ENCODE data around the gene ACAP3. TPM values are rescaled to one million over a fixed set of nuclear protein-coding genes. Genes with fewer than 3 reads are reported as not detected.

ACAP3 gene
- total RNA-seq, 4 donors from 2014 or later: 78.1 to 156 (median 110) TPM

DNA sequence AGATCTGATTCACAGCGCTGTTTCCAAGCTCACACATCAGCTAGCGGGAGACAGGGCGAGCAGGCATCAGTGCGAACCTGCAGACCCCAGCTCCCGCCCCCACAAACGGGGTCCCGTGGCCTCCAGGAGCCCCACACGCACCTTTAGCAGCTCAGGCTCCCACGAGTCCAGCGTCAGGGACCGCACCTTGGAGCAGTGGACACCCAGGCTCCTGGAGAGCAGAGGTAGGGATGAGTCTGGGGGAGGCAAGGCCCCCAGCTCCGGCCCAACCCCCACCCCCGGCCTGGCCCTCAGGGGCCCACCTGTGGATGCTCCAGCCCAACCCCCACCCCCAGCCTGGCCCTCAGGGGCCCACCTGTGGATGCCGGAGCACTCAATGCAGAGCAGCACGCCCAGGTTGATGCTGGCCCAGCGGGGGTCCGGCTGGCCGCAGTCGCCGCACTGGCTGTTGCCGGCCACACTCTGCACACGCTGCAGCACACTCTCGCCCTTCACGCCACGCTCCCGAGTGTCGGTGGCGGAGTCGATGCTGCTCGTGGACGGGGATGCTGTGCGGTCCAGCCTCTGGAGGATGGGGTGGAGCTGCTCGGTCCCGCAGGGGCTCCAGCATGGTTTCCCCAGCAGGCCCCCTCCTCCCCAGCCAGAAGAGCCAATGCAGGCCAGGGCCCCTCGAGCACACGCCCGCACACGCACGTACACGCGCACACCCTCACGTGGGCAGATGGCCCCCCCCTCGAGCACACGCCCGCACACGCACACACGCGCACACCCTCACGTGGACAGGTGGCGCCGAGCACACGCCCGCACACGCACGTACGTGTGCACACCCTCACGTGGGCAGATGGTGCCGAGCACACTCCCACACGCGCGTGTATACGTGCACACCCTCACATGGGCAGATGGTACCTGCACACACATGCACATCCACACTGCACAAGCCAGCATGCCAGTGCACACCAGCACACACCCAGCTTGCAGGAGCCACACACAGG lies 11.4 kb downstream of the ACAP3 start:
- H3K4me3 ChIP-seq: no peak overlapping the region
- H3K27me3 ChIP-seq: no peaks in the 10 kb centered on the region
- no peaks in the 10 kb centered on the region for H3K9me3 ChIP-seq
- no peak for DNase-seq
- peaks cover 0 to 33% (median 0%) of the 10 kb centered on the region in 3 donors for H3K36me3 ChIP-seq
- peaks cover 0 to 8% (median 4%) of the 10 kb centered on the region in 4 donors for H3K4me1 ChIP-seq
- TF ChIP-seq, protein P1, sequence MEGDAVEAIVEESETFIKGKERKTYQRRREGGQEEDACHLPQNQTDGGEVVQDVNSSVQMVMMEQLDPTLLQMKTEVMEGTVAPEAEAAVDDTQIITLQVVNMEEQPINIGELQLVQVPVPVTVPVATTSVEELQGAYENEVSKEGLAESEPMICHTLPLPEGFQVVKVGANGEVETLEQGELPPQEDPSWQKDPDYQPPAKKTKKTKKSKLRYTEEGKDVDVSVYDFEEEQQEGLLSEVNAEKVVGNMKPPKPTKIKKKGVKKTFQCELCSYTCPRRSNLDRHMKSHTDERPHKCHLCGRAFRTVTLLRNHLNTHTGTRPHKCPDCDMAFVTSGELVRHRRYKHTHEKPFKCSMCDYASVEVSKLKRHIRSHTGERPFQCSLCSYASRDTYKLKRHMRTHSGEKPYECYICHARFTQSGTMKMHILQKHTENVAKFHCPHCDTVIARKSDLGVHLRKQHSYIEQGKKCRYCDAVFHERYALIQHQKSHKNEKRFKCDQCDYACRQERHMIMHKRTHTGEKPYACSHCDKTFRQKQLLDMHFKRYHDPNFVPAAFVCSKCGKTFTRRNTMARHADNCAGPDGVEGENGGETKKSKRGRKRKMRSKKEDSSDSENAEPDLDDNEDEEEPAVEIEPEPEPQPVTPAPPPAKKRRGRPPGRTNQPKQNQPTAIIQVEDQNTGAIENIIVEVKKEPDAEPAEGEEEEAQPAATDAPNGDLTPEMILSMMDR (IDR thresholded peaks at IDR 0.05): no peak
- TF ChIP-seq POLR2A (IDR thresholded peaks at IDR 0.05): no peak
- no peak overlapping the region for H3K27ac ChIP-seq

- Histone ChIP-seq H3K4me3 (no peak overlapping the region), H3K9me3 (no peaks in the 10 kb centered on the region), H3K27ac (no peak overlapping the region), H3K36me3 (peaks cover 0 to 33% (median 0%) of the 10 kb centered on the region in 3 donors), H3K4me1 (peaks cover 0 to 16% (median 5%) of the 10 kb centered on the region in 4 donors), H3K27me3 (no peaks in the 10 kb centered on the region)
- no peak for DNase-seq
- TF ChIP-seq, protein P1 (IDR thresholded peaks at IDR 0.05): no peak
- TF ChIP-seq POLR2A (IDR thresholded peaks at IDR 0.05): no peak
Observed at GRCh38 chr1:1295154-1295923, 12.4 kb downstream of the ACAP3 start.

DNA sequence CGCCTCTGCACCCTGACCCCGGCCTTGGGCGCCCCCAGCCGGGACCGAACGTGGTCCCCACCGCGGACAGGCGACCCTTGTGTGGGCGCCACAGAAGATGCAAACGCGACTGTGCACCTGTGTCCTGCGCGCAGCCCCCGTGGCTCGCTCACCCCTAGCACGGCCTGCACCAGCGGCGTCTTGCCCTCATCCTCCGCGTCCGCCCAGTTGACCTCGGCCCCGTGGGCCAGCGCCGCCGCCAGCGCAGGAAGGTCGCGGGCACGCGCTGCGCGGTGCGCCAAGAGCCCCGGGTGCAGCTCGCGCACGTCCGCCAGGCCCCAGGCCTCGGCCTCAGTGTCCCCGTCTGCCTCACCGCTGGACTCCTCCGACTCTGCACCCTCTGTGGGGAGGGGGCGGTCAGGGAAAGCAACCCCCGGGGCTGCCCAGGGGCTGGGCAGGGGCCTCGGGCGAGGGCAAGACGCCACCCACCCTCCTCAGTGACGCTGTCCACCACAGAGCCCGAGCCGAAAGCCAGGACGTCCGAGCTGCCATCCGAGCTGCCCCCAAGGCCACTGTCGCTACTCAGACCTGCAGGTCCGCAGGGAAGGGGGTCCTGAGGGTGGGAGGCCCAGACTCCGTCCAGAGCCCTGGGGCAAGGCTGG lies 13.4 kb downstream of the ACAP3 start:
- no peaks in the 10 kb centered on the region for H3K27me3 ChIP-seq
- no peak overlapping the region for H3K27ac ChIP-seq
- H3K9me3 ChIP-seq: no peaks in the 10 kb centered on the region
- no peak for DNase-seq
- peaks cover 0 to 16% (median 5%) of the 10 kb centered on the region in 4 donors for H3K4me1 ChIP-seq
- no peak overlapping the region for H3K4me3 ChIP-seq
- no peak for TF ChIP-seq POLR2A (IDR thresholded peaks at IDR 0.05)
- TF ChIP-seq, protein P1 (IDR thresholded peaks at IDR 0.05): no peak
- H3K36me3 ChIP-seq: peaks cover 0 to 33% (median 0%) of the 10 kb centered on the region in 3 donors

DNA sequence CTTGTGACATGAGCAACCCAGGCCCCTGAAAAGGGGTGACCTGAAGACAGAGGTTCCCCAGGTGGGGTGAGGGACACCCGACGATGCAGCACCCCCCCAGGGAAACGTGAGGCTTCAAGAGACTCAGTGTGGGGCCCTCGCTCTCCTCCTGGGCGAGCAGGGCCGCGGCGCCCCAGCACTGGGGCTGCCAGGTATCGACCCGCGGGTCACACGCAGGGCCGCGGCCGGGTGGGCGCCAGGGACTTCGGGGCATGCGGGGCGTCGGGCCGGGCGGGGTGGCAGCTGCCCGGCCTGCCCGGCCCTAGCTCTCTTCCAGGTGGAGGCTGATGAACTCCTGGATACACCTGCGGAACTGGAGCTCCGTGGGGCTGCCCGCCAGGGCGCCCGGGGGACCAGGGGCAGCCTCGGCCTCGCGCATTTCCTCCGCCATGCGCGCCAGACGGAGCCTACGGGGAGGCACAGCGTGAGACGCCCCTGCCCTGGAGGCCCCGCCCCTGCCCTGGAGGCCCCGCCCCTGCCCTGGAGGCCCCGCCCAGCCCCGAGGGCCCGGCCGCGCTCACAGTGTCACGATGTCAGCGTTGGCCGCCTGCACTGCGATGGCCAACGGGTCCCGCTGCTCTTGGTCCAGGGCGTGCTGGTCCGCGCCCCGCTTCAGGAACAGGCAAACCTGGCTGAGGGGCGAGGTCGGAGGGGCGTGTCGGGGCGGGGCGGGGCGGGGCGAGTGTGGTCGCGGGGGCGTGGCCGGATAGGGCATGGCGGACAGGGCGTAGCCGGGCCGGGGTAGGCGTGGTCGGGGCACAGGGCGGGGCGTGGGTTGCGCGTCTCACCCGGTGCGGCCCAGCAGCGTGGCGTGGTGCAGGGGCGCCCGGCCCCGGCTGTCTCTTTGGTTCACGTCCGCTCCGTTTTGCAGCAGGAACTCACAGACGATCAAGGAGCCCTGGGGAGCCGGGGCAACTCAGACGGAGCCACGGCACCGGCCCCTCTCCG lies 14.2 kb downstream of the ACAP3 start:
- Histone ChIP-seq H3K4me3 (no peak overlapping the region), H3K4me1 (peaks cover 0 to 16% (median 5%) of the 10 kb centered on the region in 4 donors), H3K9me3 (no peaks in the 10 kb centered on the region), H3K27me3 (no peaks in the 10 kb centered on the region), H3K36me3 (peaks cover 0 to 33% (median 0%) of the 10 kb centered on the region in 3 donors), H3K27ac (no peak overlapping the region)
- no peak for TF ChIP-seq POLR2A (IDR thresholded peaks at IDR 0.05)
- TF ChIP-seq, protein P1 (IDR thresholded peaks at IDR 0.05): no peak
- DNase-seq: no peak

Data from Peyer's patch (tissue), 4 donors.